ENCODE data around the gene ANKRD40.

GRCh38 chr17:50679008-50679544 lies 28.6 kb downstream of the ANKRD40 start:
- no peak for TF ChIP-seq CTCF (IDR thresholded peaks at IDR 0.05)
- no peak for TF ChIP-seq POLR2A (IDR thresholded peaks at IDR 0.05)
